IPS-15b (cell line): ENCODE data around the gene ATG7.

Source experiments
- H3K27me3 ChIP-seq: one replicate; pipeline ENCODE4 v1.6.1; 2013; ENCODE audit warnings: low read length; ENCODE audit not compliant: control insufficient read depth, insufficient read depth
- H3K36me3 ChIP-seq: one replicate; pipeline ENCODE4 v1.6.1; 2013; ENCODE audit warnings: low read length; ENCODE audit not compliant: control insufficient read depth, insufficient read depth
- H3K4me1 ChIP-seq: one replicate; pipeline ENCODE4 v1.6.1; 2013; ENCODE audit warnings: mild to moderate bottlenecking, low read length; ENCODE audit not compliant: control insufficient read depth, insufficient read depth
- H3K4me3 ChIP-seq: one replicate; pipeline ENCODE4 v1.5.1; 2013; ENCODE audit warnings: low read depth, low read length
- H3K9ac ChIP-seq: one replicate; pipeline ENCODE4 v1.6.1; 2013; ENCODE audit warnings: low read depth, mild to moderate bottlenecking, low read length
- H3K9me3 ChIP-seq: one replicate; pipeline ENCODE4 v1.6.1; 2013; ENCODE audit warnings: mild to moderate bottlenecking, low read length; ENCODE audit not compliant: control insufficient read depth, insufficient read depth

ATG7 gene, protein sequence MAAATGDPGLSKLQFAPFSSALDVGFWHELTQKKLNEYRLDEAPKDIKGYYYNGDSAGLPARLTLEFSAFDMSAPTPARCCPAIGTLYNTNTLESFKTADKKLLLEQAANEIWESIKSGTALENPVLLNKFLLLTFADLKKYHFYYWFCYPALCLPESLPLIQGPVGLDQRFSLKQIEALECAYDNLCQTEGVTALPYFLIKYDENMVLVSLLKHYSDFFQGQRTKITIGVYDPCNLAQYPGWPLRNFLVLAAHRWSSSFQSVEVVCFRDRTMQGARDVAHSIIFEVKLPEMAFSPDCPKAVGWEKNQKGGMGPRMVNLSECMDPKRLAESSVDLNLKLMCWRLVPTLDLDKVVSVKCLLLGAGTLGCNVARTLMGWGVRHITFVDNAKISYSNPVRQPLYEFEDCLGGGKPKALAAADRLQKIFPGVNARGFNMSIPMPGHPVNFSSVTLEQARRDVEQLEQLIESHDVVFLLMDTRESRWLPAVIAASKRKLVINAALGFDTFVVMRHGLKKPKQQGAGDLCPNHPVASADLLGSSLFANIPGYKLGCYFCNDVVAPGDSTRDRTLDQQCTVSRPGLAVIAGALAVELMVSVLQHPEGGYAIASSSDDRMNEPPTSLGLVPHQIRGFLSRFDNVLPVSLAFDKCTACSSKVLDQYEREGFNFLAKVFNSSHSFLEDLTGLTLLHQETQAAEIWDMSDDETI

DNA sequence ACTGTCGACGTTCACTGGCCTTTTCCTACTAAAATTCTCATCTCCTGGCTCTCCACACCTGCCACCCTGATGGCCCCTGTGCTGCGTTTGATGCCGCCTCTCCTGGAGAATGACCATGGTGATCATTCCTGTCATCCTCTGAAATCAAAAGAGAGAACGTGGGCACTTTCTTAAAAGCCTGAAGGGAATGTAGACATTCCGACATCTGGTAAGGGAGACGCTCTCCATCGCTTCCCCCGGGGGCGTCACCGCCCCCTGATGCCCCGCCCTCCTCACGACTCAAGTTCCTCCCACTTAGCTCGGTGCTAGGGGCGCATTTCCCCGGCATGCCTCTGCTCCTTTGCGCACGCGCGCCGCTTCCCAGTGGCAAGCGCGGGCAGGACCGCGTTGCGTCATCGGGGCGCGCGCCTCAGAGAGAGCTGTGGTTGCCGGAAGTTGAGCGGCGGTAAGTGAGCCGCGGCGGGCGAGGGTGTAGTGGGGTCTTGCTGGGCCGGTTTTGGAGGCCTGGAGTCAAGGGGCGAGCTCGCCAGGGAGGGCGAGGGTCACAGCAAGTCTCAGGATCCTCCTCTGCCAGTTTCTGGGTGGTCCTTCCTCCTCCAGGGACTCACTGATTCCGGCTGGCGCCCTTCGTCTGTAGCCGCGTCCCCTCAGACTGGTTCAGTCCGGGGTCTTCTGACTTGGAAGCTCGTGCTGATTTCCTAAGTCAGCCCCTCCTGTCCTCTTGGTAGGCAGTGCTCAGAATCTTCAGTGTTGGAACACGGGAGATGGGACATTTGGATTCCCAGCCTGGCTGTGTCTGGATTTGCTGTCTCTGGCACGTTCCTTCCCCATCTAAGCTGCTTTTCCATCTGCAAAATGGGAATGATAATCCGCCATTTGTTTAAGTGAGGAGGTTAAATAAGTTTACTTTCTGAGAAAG lies at the start of gene ATG7:
ATG7 (plus strand) TSS at position 412 of the 919 bp plus-strand sequence. CDS start 26,299 bp downstream, outside the sequence.
- peak within 1 kb of the TSS; percentile 84 for H3K9ac ChIP-seq
- no peaks in the 10 kb centered on the region for H3K27me3 ChIP-seq
- H3K9me3 ChIP-seq: no peaks in the 10 kb centered on the region
- H3K4me1 ChIP-seq: peaks cover 6% of the 10 kb centered on the region
- H3K4me3 ChIP-seq: peak within 1 kb of the TSS; percentile 86
- H3K36me3 ChIP-seq: no peaks in the 10 kb centered on the region

GRCh38 chr3:11224010-11224409 lies 48.2 kb upstream of the ATG7 start:
- H3K9me3 ChIP-seq: no peaks in the 10 kb centered on the region
- H3K4me1 ChIP-seq: no peaks in the 10 kb centered on the region
- no peak overlapping the region for H3K9ac ChIP-seq
- H3K27me3 ChIP-seq: no peaks in the 10 kb centered on the region
- no peak overlapping the region for H3K4me3 ChIP-seq
- no peaks in the 10 kb centered on the region for H3K36me3 ChIP-seq

- Histone ChIP-seq H3K9ac (no peak overlapping the region), H3K27me3 (no peaks in the 10 kb centered on the region), H3K4me1 (no peaks in the 10 kb centered on the region), H3K36me3 (no peaks in the 10 kb centered on the region), H3K9me3 (no peaks in the 10 kb centered on the region), H3K4me3 (no peak overlapping the region)
Observed at GRCh38 chr3:11224870-11225229, 47.3 kb upstream of the ATG7 start.

DNA sequence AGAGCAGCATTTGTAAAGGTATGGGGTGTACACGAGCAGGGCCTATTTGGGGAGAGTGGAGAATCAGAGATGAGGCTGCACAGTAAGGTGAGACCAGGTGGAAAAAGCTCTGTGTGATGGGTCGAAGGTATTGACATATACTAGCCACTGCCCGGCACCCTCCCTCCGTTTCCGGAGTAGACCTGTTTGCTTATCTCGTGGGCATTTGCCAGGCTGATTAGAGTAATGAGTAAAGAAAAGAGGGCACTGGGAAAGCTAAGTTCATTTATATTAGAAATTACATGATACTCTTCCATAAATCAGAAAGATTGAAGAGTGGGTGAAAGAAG lies 46.2 kb upstream of the ATG7 start:
- H3K4me1 ChIP-seq: no peaks in the 10 kb centered on the region
- no peaks in the 10 kb centered on the region for H3K9me3 ChIP-seq
- no peak overlapping the region for H3K9ac ChIP-seq
- H3K4me3 ChIP-seq: no peak overlapping the region
- no peaks in the 10 kb centered on the region for H3K27me3 ChIP-seq
- H3K36me3 ChIP-seq: no peaks in the 10 kb centered on the region

DNA sequence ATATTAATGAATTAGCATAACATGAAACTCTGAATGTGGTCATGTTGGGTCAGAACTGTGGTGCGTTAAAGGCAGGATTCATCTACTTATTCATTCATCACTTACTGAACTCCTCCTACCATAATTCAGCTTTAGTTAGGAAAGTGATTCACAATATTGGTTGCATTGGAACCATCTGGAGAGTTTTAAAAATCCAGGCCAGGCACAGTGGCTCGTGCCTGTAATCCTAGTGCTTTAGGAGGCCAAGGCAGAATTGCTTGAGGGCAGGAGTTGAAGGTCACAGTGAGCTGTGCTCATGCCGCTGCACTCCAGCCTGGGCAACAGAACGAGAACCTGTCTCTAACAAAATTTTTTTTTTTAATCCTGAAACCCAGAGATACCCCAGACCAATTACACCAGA lies 44.2 kb upstream of the ATG7 start:
- no peaks in the 10 kb centered on the region for H3K27me3 ChIP-seq
- H3K9me3 ChIP-seq: no peaks in the 10 kb centered on the region
- no peaks in the 10 kb centered on the region for H3K36me3 ChIP-seq
- H3K9ac ChIP-seq: no peak overlapping the region
- H3K4me3 ChIP-seq: no peak overlapping the region
- no peaks in the 10 kb centered on the region for H3K4me1 ChIP-seq

GRCh38 chr3:11230125-11230524 lies 42.1 kb upstream of the ATG7 start:
- Histone ChIP-seq H3K9me3 (no peaks in the 10 kb centered on the region), H3K9ac (no peak overlapping the region), H3K27me3 (no peaks in the 10 kb centered on the region), H3K36me3 (no peaks in the 10 kb centered on the region), H3K4me3 (no peak overlapping the region), H3K4me1 (no peaks in the 10 kb centered on the region)

DNA sequence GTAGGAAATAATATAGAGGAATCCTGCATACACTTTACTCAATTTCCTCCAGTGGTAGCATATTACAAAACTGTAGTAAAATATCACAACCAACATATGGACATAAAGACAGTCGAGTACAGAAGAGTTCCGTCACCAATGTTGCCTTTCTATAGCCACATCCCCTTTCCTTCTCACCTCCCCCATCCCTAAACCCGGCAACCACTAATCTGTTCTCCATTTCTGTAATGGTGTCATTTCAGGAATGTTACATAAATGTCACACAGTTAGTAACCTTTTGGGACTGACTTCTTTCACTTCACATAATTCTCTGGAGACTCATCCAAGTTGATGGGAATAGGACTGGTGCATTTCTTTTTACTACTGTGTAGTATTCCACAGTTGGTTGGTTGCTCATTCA lies 41.4 kb upstream of the ATG7 start:
- Histone ChIP-seq H3K4me1 (no peaks in the 10 kb centered on the region), H3K9me3 (no peaks in the 10 kb centered on the region), H3K36me3 (no peaks in the 10 kb centered on the region), H3K4me3 (no peak overlapping the region), H3K27me3 (no peaks in the 10 kb centered on the region), H3K9ac (no peak overlapping the region)

GRCh38 chr3:11235385-11235784 lies 36.8 kb upstream of the ATG7 start:
- Histone ChIP-seq H3K4me3 (no peak overlapping the region), H3K27me3 (no peaks in the 10 kb centered on the region), H3K4me1 (no peaks in the 10 kb centered on the region), H3K36me3 (no peaks in the 10 kb centered on the region), H3K9me3 (no peaks in the 10 kb centered on the region), H3K9ac (no peak overlapping the region)

DNA sequence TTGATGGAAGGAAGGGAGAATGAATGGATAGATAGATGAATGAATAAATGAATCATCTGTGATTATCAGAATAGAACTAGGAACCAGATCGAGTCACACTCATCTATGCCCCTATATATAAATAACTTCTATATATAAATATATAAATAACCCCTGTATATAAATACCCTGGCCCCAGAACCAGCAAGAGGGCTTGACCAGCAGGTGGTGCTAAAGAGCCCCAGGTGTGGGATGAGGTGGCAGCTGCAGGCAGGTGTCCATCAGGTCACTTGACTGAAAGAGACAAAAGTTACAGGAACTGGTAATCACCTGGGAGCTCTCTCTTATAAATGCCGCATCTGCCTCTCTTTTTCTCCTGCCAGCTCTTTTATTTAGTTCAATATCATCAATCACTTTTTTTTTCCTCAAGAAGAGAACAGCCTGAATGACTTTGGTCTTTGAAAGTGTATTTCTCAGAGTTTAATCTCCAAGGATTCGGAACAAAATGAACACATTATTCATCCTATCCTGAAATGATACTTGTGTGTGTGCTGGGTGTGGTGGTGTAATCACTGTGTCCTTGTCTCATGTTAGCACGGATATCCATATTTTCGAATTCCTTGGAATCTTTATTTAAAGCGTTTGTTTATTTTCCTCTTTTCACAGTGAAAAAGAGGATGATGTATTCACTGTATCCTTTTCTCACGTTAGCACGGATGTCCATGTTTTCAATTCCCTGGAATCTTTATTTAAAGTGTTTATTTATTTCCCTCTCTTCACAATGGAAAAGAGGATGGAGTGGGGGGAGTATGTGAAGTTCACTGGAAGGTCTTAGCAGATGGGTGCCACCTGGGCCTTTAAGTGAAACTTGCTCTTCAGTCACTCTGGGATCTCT lies 35.4 kb upstream of the ATG7 start:
- Histone ChIP-seq H3K36me3 (no peaks in the 10 kb centered on the region), H3K4me1 (no peaks in the 10 kb centered on the region), H3K4me3 (no peak overlapping the region), H3K9me3 (no peaks in the 10 kb centered on the region), H3K9ac (no peak overlapping the region), H3K27me3 (no peaks in the 10 kb centered on the region)

GRCh38 chr3:11238060-11238459 lies 34.1 kb upstream of the ATG7 start:
- Histone ChIP-seq H3K4me3 (no peak overlapping the region), H3K36me3 (no peaks in the 10 kb centered on the region), H3K27me3 (no peaks in the 10 kb centered on the region), H3K4me1 (no peaks in the 10 kb centered on the region), H3K9ac (no peak overlapping the region), H3K9me3 (no peaks in the 10 kb centered on the region)

- no peak overlapping the region for H3K4me3 ChIP-seq
- H3K9ac ChIP-seq: no peak overlapping the region
- H3K36me3 ChIP-seq: no peaks in the 10 kb centered on the region
- H3K9me3 ChIP-seq: no peaks in the 10 kb centered on the region
- no peaks in the 10 kb centered on the region for H3K27me3 ChIP-seq
- no peaks in the 10 kb centered on the region for H3K4me1 ChIP-seq
Observed at GRCh38 chr3:11238880-11239279, 33.3 kb upstream of the ATG7 start.
